ENCODE measurements around the gene ANKS1B.

The ANKS1B gene

GRCh38 chr12:99453836-99454538 is 530.7 kb downstream of the ANKS1B start:
- DNase-seq (ENCODE audit: low read depth), result no peak

GRCh38 chr12:99450036-99450630 is 534.6 kb downstream of the ANKS1B start:
- no peak for DNase-seq (ENCODE audit: low read depth)

- DNase-seq (ENCODE audit: low read depth), result no peak
Observed at GRCh38 chr12:99444859-99445316, 539.8 kb downstream of the ANKS1B start.

- no peak for DNase-seq (ENCODE audit: low read depth)
Observed at GRCh38 chr12:99442758-99443157, 542.0 kb downstream of the ANKS1B start.

GRCh38 chr12:99439399-99439798 is 545.3 kb downstream of the ANKS1B start:
- DNase-seq (ENCODE audit: low read depth), result no peak

- no peak for DNase-seq (ENCODE audit: low read depth)
Observed at GRCh38 chr12:99436584-99436983, 548.2 kb downstream of the ANKS1B start.

GRCh38 chr12:99435095-99435791 is 549.5 kb downstream of the ANKS1B start:
- no peak for DNase-seq (ENCODE audit: low read depth)

GRCh38 chr12:99433155-99433554 is 551.6 kb downstream of the ANKS1B start:
- DNase-seq (ENCODE audit: low read depth), result no peak

GRCh38 chr12:99431203-99431602 is 553.5 kb downstream of the ANKS1B start:
- no peak for DNase-seq (ENCODE audit: low read depth)

- no peak for DNase-seq (ENCODE audit: low read depth)
Observed at GRCh38 chr12:99427104-99427503, 557.6 kb downstream of the ANKS1B start.

GRCh38 chr12:99418379-99418778 is 566.4 kb downstream of the ANKS1B start:
- DNase-seq (ENCODE audit: low read depth), result no peak

- DNase-seq (ENCODE audit: low read depth), result no peak
Observed at GRCh38 chr12:99413751-99414150, 571.0 kb downstream of the ANKS1B start.

- DNase-seq (ENCODE audit: low read depth), result no peak
Observed at GRCh38 chr12:99393763-99394162, 591.0 kb downstream of the ANKS1B start.

- DNase-seq (ENCODE audit: low read depth), result no peak
Observed at GRCh38 chr12:99392091-99392850, 592.5 kb downstream of the ANKS1B start.

GRCh38 chr12:99390707-99391106 is 594.0 kb downstream of the ANKS1B start:
- no peak for DNase-seq (ENCODE audit: low read depth)

- no peak for DNase-seq (ENCODE audit: low read depth)
Observed at GRCh38 chr12:99389751-99390150, 595.0 kb downstream of the ANKS1B start.

GRCh38 chr12:99388671-99389195 is 596.0 kb downstream of the ANKS1B start:
- no peak for DNase-seq (ENCODE audit: low read depth)

- DNase-seq (ENCODE audit: low read depth), result no peak
Observed at GRCh38 chr12:99387661-99388060, 597.1 kb downstream of the ANKS1B start.

- DNase-seq (ENCODE audit: low read depth), result no peak
Observed at GRCh38 chr12:99386907-99387306, 597.8 kb downstream of the ANKS1B start.

- DNase-seq (ENCODE audit: low read depth), result no peak
Observed at GRCh38 chr12:99383258-99383657, 601.5 kb downstream of the ANKS1B start.

GRCh38 chr12:99381992-99382391 is 602.7 kb downstream of the ANKS1B start:
- no peak for DNase-seq (ENCODE audit: low read depth)

GRCh38 chr12:99380701-99381100 is 604.0 kb downstream of the ANKS1B start:
- DNase-seq (ENCODE audit: low read depth), result no peak

Measured in stimulated activated CD8-positive, alpha-beta memory T cell treated with anti-CD3 and anti-CD28 coated beads, Interleukin-12 subunit alpha, Interleukin-12 subunit beta, amount 100 ng/mL, for 4 hours (primary cell).